GM12891 (cell line): ENCODE measurements around the gene N4BP2L1.

Source experiments
- DNase-seq: peaks from one replicate; pipeline ENCODE4 v3.0.0; 2011; ENCODE audit warnings: low spot score; ENCODE audit not compliant: insufficient read length
- FAIRE-seq: peaks from 2 replicates; lab custom pipeline; 2011; peaks lifted over from hg19 to GRCh38; lab: Jason Lieb, UNC
- PAX5 ChIP-seq: IDR thresholded peaks from 2 replicates; pipeline ENCODE4 v1.6.1; 2011; ENCODE audit warnings: low read length, moderate library complexity, mild to moderate bottlenecking; ENCODE audit not compliant: insufficient read depth, severe bottlenecking
- POLR2A ChIP-seq: IDR thresholded peaks from 2 replicates; pipeline ENCODE4 v1.6.1; 2011; ENCODE audit warnings: low read depth, low read length, control low read depth
- POLR2AphosphoS5 ChIP-seq: IDR thresholded peaks from 2 replicates; pipeline ENCODE4 v1.6.1; 2011; ENCODE audit warnings: low read depth, low read length, control low read depth
- POU2F2 ChIP-seq: IDR thresholded peaks from 2 replicates; pipeline ENCODE4 v1.6.1; 2011; ENCODE audit warnings: low read depth, mild to moderate bottlenecking, control low read depth, low read length, moderate library complexity
- SPI1 ChIP-seq: IDR thresholded peaks from 2 replicates; pipeline ENCODE4 v1.6.1; 2011; ENCODE audit warnings: low read depth, low read length, control low read depth
- TAF1 ChIP-seq: IDR thresholded peaks from 2 replicates; pipeline ENCODE4 v1.6.1; 2011; ENCODE audit warnings: low read depth, low read length, control low read depth

Gene N4BP2L1

GRCh38 chr13:32456591-32456990, 28.7 kb upstream of the N4BP2L1 start:
- no peak for TF ChIP-seq PAX5
- no peak for FAIRE-seq
- DNase-seq: no peak

- FAIRE-seq (no peak), DNase-seq (no peak)
- TF ChIP-seq POU2F2 (no peak), POLR2AphosphoS5 (no peak), SPI1 (no peak), POLR2A (no peak), PAX5 (no peak), TAF1 (no peak)
Measured at GRCh38 chr13:32455594-32455903, 27.6 kb upstream of the N4BP2L1 start.

- DNase-seq (no peak), FAIRE-seq (no peak)
- TF ChIP-seq SPI1: no peak
- TF ChIP-seq POU2F2: no peak
- no peak for TF ChIP-seq PAX5
- no peak for TF ChIP-seq POLR2AphosphoS5
- TF ChIP-seq POLR2A: no peak
- TF ChIP-seq TAF1: no peak
Measured at GRCh38 chr13:32454886-32455593, 27.1 kb upstream of the N4BP2L1 start.

GRCh38 chr13:32453981-32454380, 26.1 kb upstream of the N4BP2L1 start:
- FAIRE-seq (no peak), DNase-seq (no peak)
- TF ChIP-seq PAX5: no peak
- no peak for TF ChIP-seq TAF1
- no peak for TF ChIP-seq SPI1
- no peak for TF ChIP-seq POLR2AphosphoS5
- no peak for TF ChIP-seq POLR2A
- no peak for TF ChIP-seq POU2F2

- FAIRE-seq: no peak
- no peak for DNase-seq
- TF ChIP-seq TAF1 (no peak), POU2F2 (no peak), PAX5 (no peak), POLR2A (no peak), SPI1 (no peak), POLR2AphosphoS5 (no peak)
Measured at GRCh38 chr13:32448972-32449371, 21.0 kb upstream of the N4BP2L1 start.

GRCh38 chr13:32447894-32448623, 20.1 kb upstream of the N4BP2L1 start:
- DNase-seq (no peak), FAIRE-seq (no peak)
- TF ChIP-seq PAX5 (no peak), POLR2A (no peak), POLR2AphosphoS5 (no peak), POU2F2 (no peak), TAF1 (no peak), SPI1 (no peak)

- DNase-seq: no peak
- TF ChIP-seq TAF1 (no peak), POU2F2 (no peak), SPI1 (peak; percentile 62)
Measured at GRCh38 chr13:32446773-32447465, 19.0 kb upstream of the N4BP2L1 start.

GRCh38 chr13:32446220-32446619, 18.3 kb upstream of the N4BP2L1 start:
- TF ChIP-seq POU2F2 (no peak), SPI1 (no peak), POLR2A (no peak), PAX5 (no peak), TAF1 (no peak), POLR2AphosphoS5 (no peak)
- DNase-seq: no peak
- FAIRE-seq: no peak

More at GRCh38 chr13:32446773-32447465, 19.0 kb upstream of the N4BP2L1 start:
- no peak for FAIRE-seq

GRCh38 chr13:32445461-32445860, 17.5 kb upstream of the N4BP2L1 start:
- DNase-seq (no peak), FAIRE-seq (no peak)
- no peak for TF ChIP-seq POLR2A
- no peak for TF ChIP-seq POLR2AphosphoS5
- no peak for TF ChIP-seq PAX5
- TF ChIP-seq POU2F2: no peak
- TF ChIP-seq TAF1: no peak
- no peak for TF ChIP-seq SPI1

- DNase-seq: no peak
- FAIRE-seq: peak; percentile 91
- TF ChIP-seq TAF1 (no peak), SPI1 (no peak), POU2F2 (no peak), POLR2AphosphoS5 (no peak), PAX5 (no peak), POLR2A (no peak)
Measured at GRCh38 chr13:32443111-32443510, 15.2 kb upstream of the N4BP2L1 start.
